Natural killer cell (primary cell): Measurements from ENCODE around the gene EHBP1L1. TPM values are rescaled to one million over a fixed set of nuclear protein-coding genes. Genes with fewer than 3 reads are reported as not detected.
A peak's percentile ranks its signal among the peaks of the same experiment; 100 is the strongest.

Source experiments
- ATAC-seq, 3 donors: fragments of 150-1000 bp in 2 of 3; fragments of 200-7000 bp in 1 of 3; cut with Tn5 transposase; 1 replicate in 1 of 3; 2 replicates in 2 of 3; pipeline ENCODE4 v1.10.0; 2021; ENCODE audit warnings: mild to moderate bottlenecking in 2 of 3, moderate library complexity in 2 of 3
- DNase-seq, 2 donors: peaks; one replicate each; pipeline versions ENCODE4 v3.0.0 to v3.0.0-alpha.2; 2013 to 2021; ENCODE audit warnings: mixed read lengths in 1 of 2
- H3K27ac ChIP-seq: one replicate; pipeline ENCODE4 v1.5.1; 2013; ENCODE audit warnings: mild to moderate bottlenecking, low read length
- H3K27me3 ChIP-seq: one replicate; pipeline ENCODE4 v1.6.1; 2013; ENCODE audit warnings: low read length; ENCODE audit not compliant: control insufficient read depth, insufficient read depth
- H3K36me3 ChIP-seq: one replicate; pipeline ENCODE4 v1.6.1; 2013; ENCODE audit warnings: low read length; ENCODE audit not compliant: control insufficient read depth, insufficient read depth
- H3K4me1 ChIP-seq: one replicate; pipeline ENCODE4 v1.6.1; 2013; ENCODE audit warnings: low read length; ENCODE audit not compliant: control insufficient read depth, insufficient read depth
- H3K4me3 ChIP-seq: one replicate; pipeline ENCODE4 v1.5.1; 2013; ENCODE audit warnings: low read length
- H3K9me3 ChIP-seq: one replicate; pipeline ENCODE4 v1.6.1; 2013; ENCODE audit warnings: low read length; ENCODE audit not compliant: control insufficient read depth, insufficient read depth
- H3K27ac Mint-ChIP-seq, 2 donors: one replicate each; pipeline ENCODE4 v1.8.0; 2022; ENCODE audit warnings: mild to moderate bottlenecking in 2 of 2, mixed read lengths in 2 of 2, moderate library complexity in 1 of 2
- H3K27me3 Mint-ChIP-seq, 2 donors: one replicate each; pipeline ENCODE4 v1.8.0; 2022; ENCODE audit warnings: low read depth in 2 of 2, mixed read lengths in 2 of 2
- H3K36me3 Mint-ChIP-seq: one replicate; pipeline ENCODE4 v1.8.0; 2022; ENCODE audit warnings: mixed read lengths
- H3K4me1 Mint-ChIP-seq, 2 donors: one replicate each; pipeline ENCODE4 v1.8.0; 2022; ENCODE audit warnings: mixed read lengths in 2 of 2
- H3K4me3 Mint-ChIP-seq: one replicate; pipeline ENCODE4 v1.8.0; 2022; ENCODE audit warnings: mild to moderate bottlenecking, moderate library complexity, mixed read lengths
- H3K9me3 Mint-ChIP-seq, 2 donors: one replicate each; pipeline ENCODE4 v1.8.0; 2022; ENCODE audit warnings: mixed read lengths in 2 of 2
- WGBS: methylation state at CpG from one replicate; pipeline ENCODE4 v1.1.7; 2013; ENCODE audit warnings: missing lambda C conversion rate; ENCODE audit not compliant: insufficient coverage; 5-methylcytosine and 5-hydroxymethylcytosine counted together
- intact Hi-C: fragments of 100-400 bp; cut with micrococcal nuclease; formaldehyde crosslinking; loops from one replicate; pipeline ENCODE4 v1.14.2; 2022
- total RNA-seq, 4 donors: library from RNA; stranded (reverse); fragments of 120-200 nt in 1 of 4; gene quantifications; one replicate each; pipeline versions ENCODE4 v1.2.3 to v1.2.4, GENCODE V29; 2013 to 2022
- TF ChIP-seq, protein P1 (sequence below): fragments of 200-600 bp; IDR thresholded peaks from one replicate; pipeline ENCODE4 v1.8.0; 2022; ENCODE audit warnings: antibody characterized with exemption

Gene EHBP1L1
- total RNA-seq, 3 donors from 2014 or later (not counting 1 experiment from before 2014, with no cell fraction given) = 129 to 137 (median 135) TPM

DNA sequence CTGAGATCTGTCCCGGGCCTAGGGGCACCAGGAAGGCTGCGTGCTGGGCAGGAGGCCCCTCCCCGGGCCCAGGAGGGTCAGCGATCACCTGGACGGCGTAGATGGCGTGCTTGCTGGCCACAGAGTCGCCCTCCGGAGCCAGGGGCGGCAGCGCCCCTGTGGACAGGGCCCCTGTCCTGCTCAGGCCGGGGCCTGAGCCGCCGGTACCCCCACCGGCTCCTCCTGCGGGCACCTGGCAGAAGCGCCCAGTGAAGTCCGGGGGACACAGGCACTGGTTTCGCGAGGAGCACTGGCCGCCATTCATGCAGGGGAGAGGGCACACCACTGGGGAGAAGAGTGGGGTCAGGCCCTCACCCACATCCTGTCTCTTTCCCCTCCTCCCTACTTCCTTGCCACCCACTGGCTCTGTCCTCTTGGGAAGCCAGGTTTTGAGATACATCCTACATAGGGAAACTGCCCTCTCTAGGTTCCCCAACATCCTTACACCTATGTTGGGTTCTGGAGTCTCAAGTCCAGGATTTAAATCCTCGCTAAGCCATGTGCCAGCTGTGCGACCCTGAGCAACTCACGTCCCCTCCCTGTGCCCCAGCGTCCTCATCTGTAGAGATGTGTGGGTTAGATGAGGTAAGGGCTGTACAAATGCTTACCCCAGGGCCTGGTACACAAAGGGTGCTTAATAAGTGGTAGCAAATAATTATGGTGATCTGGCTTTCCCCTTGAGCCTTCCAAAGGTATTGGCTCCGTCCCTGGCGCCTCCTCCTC lies 21.6 kb upstream of the EHBP1L1 start:
- Mint-ChIP-seq H3K9me3 (no peaks in the 10 kb centered on the region), H3K4me3 (peak overlapping the region; percentile 67), H3K36me3 (no peaks in the 10 kb centered on the region), H3K27ac (peak overlapping the region; percentile 88 to 95), H3K27me3 (no peaks in the 10 kb centered on the region), H3K4me1 (peaks cover 39 to 61% of the 10 kb centered on the region in 2 donors)
- Histone ChIP-seq H3K27me3 (no peaks in the 10 kb centered on the region), H3K4me1 (peaks cover 69% of the 10 kb centered on the region), H3K36me3 (peaks cover 7% of the 10 kb centered on the region), H3K4me3 (no peak overlapping the region), H3K27ac (peak overlapping the region; percentile 58), H3K9me3 (no peaks in the 10 kb centered on the region)
- ATAC-seq (no peak), DNase-seq (peak in 1 of 2 donors; percentile 43)
- WGBS = 74% methylated on average over 27 of the region's 27 CpGs
- TF ChIP-seq, protein P1, sequence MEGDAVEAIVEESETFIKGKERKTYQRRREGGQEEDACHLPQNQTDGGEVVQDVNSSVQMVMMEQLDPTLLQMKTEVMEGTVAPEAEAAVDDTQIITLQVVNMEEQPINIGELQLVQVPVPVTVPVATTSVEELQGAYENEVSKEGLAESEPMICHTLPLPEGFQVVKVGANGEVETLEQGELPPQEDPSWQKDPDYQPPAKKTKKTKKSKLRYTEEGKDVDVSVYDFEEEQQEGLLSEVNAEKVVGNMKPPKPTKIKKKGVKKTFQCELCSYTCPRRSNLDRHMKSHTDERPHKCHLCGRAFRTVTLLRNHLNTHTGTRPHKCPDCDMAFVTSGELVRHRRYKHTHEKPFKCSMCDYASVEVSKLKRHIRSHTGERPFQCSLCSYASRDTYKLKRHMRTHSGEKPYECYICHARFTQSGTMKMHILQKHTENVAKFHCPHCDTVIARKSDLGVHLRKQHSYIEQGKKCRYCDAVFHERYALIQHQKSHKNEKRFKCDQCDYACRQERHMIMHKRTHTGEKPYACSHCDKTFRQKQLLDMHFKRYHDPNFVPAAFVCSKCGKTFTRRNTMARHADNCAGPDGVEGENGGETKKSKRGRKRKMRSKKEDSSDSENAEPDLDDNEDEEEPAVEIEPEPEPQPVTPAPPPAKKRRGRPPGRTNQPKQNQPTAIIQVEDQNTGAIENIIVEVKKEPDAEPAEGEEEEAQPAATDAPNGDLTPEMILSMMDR = no peak
- intact Hi-C loops = no loop called here

DNA sequence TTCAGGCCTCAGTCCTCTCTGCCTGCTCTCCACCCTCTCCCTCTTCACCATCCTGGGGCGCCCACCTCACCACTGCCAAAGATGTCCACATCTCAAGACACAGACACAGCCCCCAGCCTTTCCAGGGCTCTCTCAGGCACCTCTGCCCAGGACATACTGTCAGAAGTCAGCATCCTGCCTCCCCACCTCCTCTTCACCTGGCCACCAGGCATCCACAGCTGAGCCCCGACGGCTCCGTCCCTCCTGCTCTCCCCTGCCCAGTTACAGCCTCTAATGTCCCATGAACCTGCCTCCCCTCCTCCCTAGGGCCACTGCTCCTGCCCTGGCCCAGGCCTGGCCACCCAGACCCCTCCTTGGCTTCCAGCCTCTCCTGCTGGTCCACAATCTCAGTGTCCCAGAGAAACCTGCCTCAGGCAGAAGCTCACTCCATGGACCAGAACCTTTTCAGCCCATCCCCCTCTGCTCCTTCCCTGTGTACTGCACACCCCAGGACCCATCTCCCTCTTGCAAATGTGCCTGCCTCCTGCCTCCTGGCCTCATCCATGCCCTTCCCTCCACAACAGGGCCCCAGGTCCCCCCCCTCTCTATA lies 20.9 kb upstream of the EHBP1L1 start:
- H3K36me3 ChIP-seq = peaks cover 7% of the 10 kb centered on the region
- H3K36me3 Mint-ChIP-seq = no peaks in the 10 kb centered on the region
- H3K4me1 Mint-ChIP-seq = peaks cover 39 to 65% of the 10 kb centered on the region in 2 donors

GRCh38 chr11:65555693-65556231 lies 20.1 kb upstream of the EHBP1L1 start:
- H3K4me1 ChIP-seq = peaks cover 73% of the 10 kb centered on the region
- Mint-ChIP-seq H3K36me3 (no peaks in the 10 kb centered on the region), H3K4me1 (peaks cover 39 to 73% of the 10 kb centered on the region in 2 donors), H3K27me3 (no peaks in the 10 kb centered on the region), H3K9me3 (no peaks in the 10 kb centered on the region), H3K4me3 (peak overlapping the region; percentile 62), H3K27ac (peak overlapping the region; percentile 88 to 95)
- no peak overlapping the region for H3K4me3 ChIP-seq
- H3K36me3 ChIP-seq = peaks cover 7% of the 10 kb centered on the region
- H3K9me3 ChIP-seq = no peaks in the 10 kb centered on the region
- peak overlapping the region; percentile 58 for H3K27ac ChIP-seq
- TF ChIP-seq, protein P1 = no peak
- 51% methylated on average over 6 of the region's 6 CpGs for WGBS
- ATAC-seq (peak in 1 of 3 donors; percentile 22), DNase-seq (no peak)
- intact Hi-C loops = no loop called here
- no peaks in the 10 kb centered on the region for H3K27me3 ChIP-seq

More for the DNA sequence above, 20.9 kb upstream of the EHBP1L1 start:
- Histone ChIP-seq H3K27ac (peak overlapping the region; percentile 58), H3K9me3 (no peaks in the 10 kb centered on the region), H3K27me3 (no peaks in the 10 kb centered on the region), H3K4me3 (no peak overlapping the region), H3K4me1 (peaks cover 73% of the 10 kb centered on the region)
- peak overlapping the region; percentile 88 to 95 for H3K27ac Mint-ChIP-seq
- H3K4me3 Mint-ChIP-seq = peak overlapping the region; percentile 60
- ATAC-seq (no peak), DNase-seq (no peak)
- H3K27me3 Mint-ChIP-seq = no peaks in the 10 kb centered on the region
- intact Hi-C loops = no loop called here
- TF ChIP-seq, protein P1 = no peak
- H3K9me3 Mint-ChIP-seq = no peaks in the 10 kb centered on the region
- WGBS = 77% methylated on average over 4 of the region's 4 CpGs
